ENCODE results near the gene NARS2. TPM values are rescaled to one million over a fixed set of nuclear protein-coding genes. Genes with fewer than 3 reads are reported as not detected.

NARS2 gene
- total and polyA plus RNA-seq, 10 of the 15 experiments (the other 5 are each of a cell fraction or from before 2014, with no cell fraction given), result 22.2 to 45.3 (median 36.3) TPM

DNA sequence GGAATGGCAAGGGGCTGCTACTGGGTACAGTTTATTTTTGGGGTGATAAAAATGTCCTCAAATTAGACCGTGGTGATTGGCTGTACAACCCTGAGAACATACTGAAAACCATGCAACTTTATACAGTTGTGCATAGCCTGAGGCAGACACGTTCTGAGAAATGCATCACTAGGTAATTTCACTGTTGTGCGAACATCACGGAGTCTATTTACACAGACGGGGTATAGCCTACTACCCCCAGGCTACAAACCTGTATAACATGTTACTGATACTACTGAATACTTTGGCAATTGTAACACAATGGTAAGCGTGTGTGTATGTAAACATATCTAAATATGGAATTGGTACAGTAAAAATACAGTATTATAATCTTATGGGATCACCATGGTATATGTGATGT, 23.6 kb downstream of the NARS2 start (continued):
- no peak for TF ChIP-seq MLLT1 (IDR thresholded peaks at IDR 0.05)
- TF ChIP-seq, protein P1, sequence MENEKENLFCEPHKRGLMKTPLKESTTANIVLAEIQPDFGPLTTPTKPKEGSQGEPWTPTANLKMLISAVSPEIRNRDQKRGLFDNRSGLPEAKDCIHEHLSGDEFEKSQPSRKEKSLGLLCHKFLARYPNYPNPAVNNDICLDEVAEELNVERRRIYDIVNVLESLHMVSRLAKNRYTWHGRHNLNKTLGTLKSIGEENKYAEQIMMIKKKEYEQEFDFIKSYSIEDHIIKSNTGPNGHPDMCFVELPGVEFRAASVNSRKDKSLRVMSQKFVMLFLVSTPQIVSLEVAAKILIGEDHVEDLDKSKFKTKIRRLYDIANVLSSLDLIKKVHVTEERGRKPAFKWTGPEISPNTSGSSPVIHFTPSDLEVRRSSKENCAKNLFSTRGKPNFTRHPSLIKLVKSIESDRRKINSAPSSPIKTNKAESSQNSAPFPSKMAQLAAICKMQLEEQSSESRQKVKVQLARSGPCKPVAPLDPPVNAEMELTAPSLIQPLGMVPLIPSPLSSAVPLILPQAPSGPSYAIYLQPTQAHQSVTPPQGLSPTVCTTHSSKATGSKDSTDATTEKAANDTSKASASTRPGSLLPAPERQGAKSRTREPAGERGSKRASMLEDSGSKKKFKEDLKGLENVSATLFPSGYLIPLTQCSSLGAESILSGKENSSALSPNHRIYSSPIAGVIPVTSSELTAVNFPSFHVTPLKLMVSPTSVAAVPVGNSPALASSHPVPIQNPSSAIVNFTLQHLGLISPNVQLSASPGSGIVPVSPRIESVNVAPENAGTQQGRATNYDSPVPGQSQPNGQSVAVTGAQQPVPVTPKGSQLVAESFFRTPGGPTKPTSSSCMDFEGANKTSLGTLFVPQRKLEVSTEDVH (IDR thresholded peaks at IDR 0.05; ENCODE audit: low read depth, partially characterized antibody), result no peak

- no peaks in the 10 kb centered on the region for H3K79me2 ChIP-seq (ENCODE audit: control insufficient read depth, insufficient read depth, low read length)
- H2AFZ ChIP-seq (ENCODE audit: control insufficient read depth, low read depth, low read length), result no peak overlapping the region
- 91% methylated on average over 3 of the region's 3 CpGs for WGBS (ENCODE audit: insufficient coverage, insufficient replicate concordance, low lambda C conversion rate, missing lambda C conversion rate)
- POLR2A ChIA-PET, result interaction anchor here (1.4 kb wide), 1 partner anchor 24 kb away, joined by 3 read pairs; no protein-coding TSS in a partner anchor
- SMC1A ChIA-PET (ENCODE audit: uncharacterized antibody, unreplicated experiment), result interaction anchor here (0.6 to 1.2 kb wide), 5 partner anchors 9 to 79 kb away, joined by 3 to 5 read pairs (median 3); no protein-coding TSS in a partner anchor
- intact Hi-C loops (cut with micrococcal nuclease; ENCODE audit: unreplicated experiment), result no loop called here
- H4K20me1 ChIP-seq (ENCODE audit: control insufficient read depth, insufficient read depth), result no peaks in the 10 kb centered on the region
- in situ Hi-C loops (cut with MboI), result no loop called here
- no peak overlapping the region for H3K4me3 ChIP-seq
- DNase-seq (ENCODE audit: low read depth, low spot score) (no peak), ATAC-seq (no peak), FAIRE-seq (no peak)
- RAD21 ChIA-PET (ENCODE audit: unreplicated experiment), result interaction anchor here (0.6 to 1.4 kb wide), 2 partner anchors 8 to 14 kb away, joined by 3 to 6 read pairs; no protein-coding TSS in a partner anchor
- no peak overlapping the region for H3K4me2 ChIP-seq (ENCODE audit: control insufficient read depth, insufficient read depth)
- no peak overlapping the region for H3K9ac ChIP-seq (ENCODE audit: control insufficient read depth, insufficient read depth, low read length)
- no peaks in the 10 kb centered on the region for H3K9me3 ChIP-seq (replicated peaks; ENCODE audit: control insufficient read depth, insufficient read depth, low read length)
- H3K27ac ChIP-seq (ENCODE audit: control insufficient read depth, insufficient read depth), result no peak overlapping the region
- H3K36me3 ChIP-seq (ENCODE audit: control insufficient read depth in 2 of 2, insufficient read depth in 2 of 2, low read length in 1 of 2), result peaks cover 2 to 7% of the 10 kb centered on the region in 2 experiments; a peak in 2 of 4 replicates
- no TSS peak for BruUV-seq (replicated peaks)
- no peaks in the 10 kb centered on the region for H3K27me3 ChIP-seq (replicated peaks in 1 of 2; ENCODE audit: control insufficient read depth in 2 of 2, insufficient read depth in 2 of 2, low read length in 1 of 2)
- CTCF ChIA-PET, result interaction anchor here (1.2 to 1.6 kb wide), 3 partner anchors 14 to 135 kb away, joined by 3 to 8 read pairs (median 3); no protein-coding TSS in a partner anchor
- no peaks in the 10 kb centered on the region for H3K4me1 ChIP-seq (ENCODE audit: control insufficient read depth, insufficient read depth, low read length)
- TF ChIP-seq BCLAF1 (IDR thresholded peaks at IDR 0.05), result no peak
- no peak for TF ChIP-seq ZNF592 (IDR thresholded peaks at IDR 0.05)
- TF ChIP-seq TARDBP (IDR thresholded peaks at IDR 0.05; ENCODE audit: borderline replicate concordance), result no peak
- no peak for TF ChIP-seq ATF7 (IDR thresholded peaks at IDR 0.05; ENCODE audit: low read depth)
- TF ChIP-seq ELK1 (IDR thresholded peaks at IDR 0.05; ENCODE audit: low read depth, low read length), result no peak
Observed at GRCh38 chr11:78549624-78550409, 24.8 kb downstream of the NARS2 start.
